ENCODE results near the gene PRKCA. TPM values are rescaled to one million over a fixed set of nuclear protein-coding genes. Genes with fewer than 3 reads are reported as not detected.
A peak's percentile ranks its signal among the peaks of the same experiment; 100 is the strongest.

PRKCA gene
- polyA plus RNA-seq, 2 of the 4 experiments (the other 2 are of a cell fraction) = 28.8 to 65.0 TPM

GRCh38 chr17:66829386-66829864, 527.0 kb downstream of the PRKCA start:
- H3K4me3 ChIP-seq = no peak overlapping the region
- CTCF ChIA-PET = interaction anchor here (1.0 kb wide), 1 partner anchor 70 kb away, joined by 3 read pairs; no protein-coding TSS in a partner anchor
- no peaks in the 10 kb centered on the region for H3K4me1 ChIP-seq
- POLR2A ChIA-PET = no interaction called here
- 54% methylated on average over 18 of the region's 18 CpGs for WGBS (ENCODE audit: missing lambda C conversion rate)
- no peak overlapping the region for H3K4me2 ChIP-seq
- ATAC-seq (peak; percentile 64 to 81), FAIRE-seq (no peak), DNase-seq (ENCODE audit: low read depth in 1 of 2, low spot score in 1 of 2) (peak in 1 of 2 experiments; percentile 34)
- H3K9me3 ChIP-seq = no peaks in the 10 kb centered on the region
- H3K27ac ChIP-seq = no peak overlapping the region
- TF ChIP-seq REST (IDR thresholded peaks at IDR 0.05) (peak; percentile 87), HOXA7 (CRISPR knock-in tag; IDR thresholded peaks at IDR 0.05) (no peak)

DNA sequence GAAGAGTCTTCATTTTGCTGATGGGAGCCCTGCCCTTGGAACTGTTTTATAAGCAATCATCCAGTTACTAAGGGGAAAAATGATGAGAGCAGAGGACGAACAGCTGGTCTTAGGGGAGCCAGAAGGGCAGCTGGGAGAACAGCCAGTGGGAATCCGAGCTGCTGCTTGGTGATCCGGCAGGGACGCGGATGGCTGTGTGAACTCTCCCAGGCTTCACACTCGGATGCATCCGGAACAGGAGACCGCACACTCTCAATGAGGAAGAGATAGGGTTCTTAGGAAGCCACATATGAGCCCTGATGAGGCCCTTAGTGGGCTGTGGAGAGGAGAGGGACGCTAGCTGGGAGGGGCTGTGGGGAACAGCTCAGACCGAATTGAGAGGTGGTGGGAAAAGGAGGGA, 527.5 kb downstream of the PRKCA start:
- 54% methylated on average over 10 of the region's 10 CpGs for whole genome bisulfite sequencing (ENCODE audit: missing lambda C conversion rate)
- Histone ChIP-seq H3K4me2 (no peak overlapping the region), H3K27ac (no peak overlapping the region), H3K4me1 (no peaks in the 10 kb centered on the region), H3K4me3 (no peak overlapping the region), H3K9me3 (no peaks in the 10 kb centered on the region)
- FAIRE-seq (no peak), DNase-seq (ENCODE audit: low read depth in 1 of 2, low spot score in 1 of 2) (no peak), ATAC-seq (peak; percentile 17 to 30; a peak in 4 of 6 replicates)
- POLR2A ChIA-PET = no interaction called here
- TF ChIP-seq REST (IDR thresholded peaks at IDR 0.05) = peak; percentile 63; the same call in 1 of the 2 replicates
- no peak for TF ChIP-seq ELK1 (IDR thresholded peaks at IDR 0.05; ENCODE audit: low read depth, low read length)
- CTCF ChIA-PET = no interaction called here

- DNase-seq (ENCODE audit: low read depth in 1 of 2, low spot score in 1 of 2) = no peak
- 0 out of 3 replicates have a peak, but pooled peaks cover 4% of the 10 kb centered on the region for H3K4me1 ChIP-seq
- no peak for ATAC-seq
- TF ChIP-seq, protein P1, sequence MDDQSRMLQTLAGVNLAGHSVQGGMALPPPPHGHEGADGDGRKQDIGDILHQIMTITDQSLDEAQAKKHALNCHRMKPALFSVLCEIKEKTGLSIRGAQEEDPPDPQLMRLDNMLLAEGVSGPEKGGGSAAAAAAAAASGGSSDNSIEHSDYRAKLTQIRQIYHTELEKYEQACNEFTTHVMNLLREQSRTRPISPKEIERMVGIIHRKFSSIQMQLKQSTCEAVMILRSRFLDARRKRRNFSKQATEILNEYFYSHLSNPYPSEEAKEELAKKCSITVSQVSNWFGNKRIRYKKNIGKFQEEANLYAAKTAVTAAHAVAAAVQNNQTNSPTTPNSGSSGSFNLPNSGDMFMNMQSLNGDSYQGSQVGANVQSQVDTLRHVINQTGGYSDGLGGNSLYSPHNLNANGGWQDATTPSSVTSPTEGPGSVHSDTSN (IDR thresholded peaks at IDR 0.05) = no peak
- TF ChIP-seq HEYL (CRISPR knock-in tag; IDR thresholded peaks at IDR 0.05) (no peak), HDAC2 (IDR thresholded peaks at IDR 0.05) (no peak), CTCF (IDR thresholded peaks at IDR 0.05) (no peak), HOXA7 (CRISPR knock-in tag; IDR thresholded peaks at IDR 0.05) (no peak), FOSL2 (IDR thresholded peaks at IDR 0.05) (no peak), FOSL2 (CRISPR knock-in tag; IDR thresholded peaks at IDR 0.05) (no peak), ZNF302 (CRISPR knock-in tag; IDR thresholded peaks at IDR 0.05) (no peak), SMC3 (IDR thresholded peaks at IDR 0.05) (no peak), CBX8 (IDR thresholded peaks at IDR 0.05) (no peak), NPAS2 (CRISPR knock-in tag; IDR thresholded peaks at IDR 0.05; ENCODE audit: borderline replicate concordance) (no peak), PHF8 (IDR thresholded peaks at IDR 0.05; ENCODE audit: borderline replicate concordance, low read depth) (no peak), NFE2L2 (conservative IDR thresholded peaks at IDR 0.05; ENCODE audit: low read length) (no peak), MAZ (IDR thresholded peaks at IDR 0.05; ENCODE audit: borderline replicate concordance, low read depth, low read length) (no peak), RNF2 (IDR thresholded peaks at IDR 0.05; ENCODE audit: borderline replicate concordance, low read depth) (no peak)
- TF ChIP-seq, protein P2, sequence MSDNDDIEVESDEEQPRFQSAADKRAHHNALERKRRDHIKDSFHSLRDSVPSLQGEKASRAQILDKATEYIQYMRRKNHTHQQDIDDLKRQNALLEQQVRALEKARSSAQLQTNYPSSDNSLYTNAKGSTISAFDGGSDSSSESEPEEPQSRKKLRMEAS (IDR thresholded peaks at IDR 0.05) = no peak
- TF ChIP-seq, protein P3, sequence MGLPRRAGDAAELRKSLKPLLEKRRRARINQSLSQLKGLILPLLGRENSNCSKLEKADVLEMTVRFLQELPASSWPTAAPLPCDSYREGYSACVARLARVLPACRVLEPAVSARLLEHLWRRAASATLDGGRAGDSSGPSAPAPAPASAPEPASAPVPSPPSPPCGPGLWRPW (IDR thresholded peaks at IDR 0.05) = no peak
- no peak for FAIRE-seq
- ChIA-PET CTCF (interaction anchor here (0.6 to 1.3 kb wide), 2 partner anchors 14 to 645 kb away, joined by 3 read pairs; no protein-coding TSS in a partner anchor), POLR2A (no interaction called here)
- H3K4me2 ChIP-seq = no peak overlapping the region
- no peak overlapping the region for H3K27ac ChIP-seq
- WGBS (ENCODE audit: missing lambda C conversion rate) = 57% methylated on average over 4 of the region's 4 CpGs
- no peak overlapping the region for H3K4me3 ChIP-seq
- no peaks in the 10 kb centered on the region for H3K9me3 ChIP-seq
Measured at GRCh38 chr17:66830451-66830850, 528.0 kb downstream of the PRKCA start.
